ENCODE measurements around the gene PRKCA. TPM values are rescaled to one million over a fixed set of nuclear protein-coding genes. Genes with fewer than 3 reads are reported as not detected.
A peak's percentile ranks its signal among the peaks of the same experiment; 100 is the strongest.

Gene PRKCA
- total RNA-seq, 1 experiment from 2014 or later = 29.5 TPM

GRCh38 chr17:66803474-66803951, 501.1 kb downstream of the PRKCA start:
- DNase-seq (ENCODE audit: low spot score) (peak; percentile 51), ATAC-seq (peak; percentile 86)
- H3K4me3 Mint-ChIP-seq = no peak overlapping the region
- ChIA-PET POLR2A (interaction anchor here (0.9 to 1.3 kb wide), 2 partner anchors 26 to 38 kb away, joined by 3 to 4 read pairs; no protein-coding TSS in a partner anchor), CTCF (interaction anchor here (0.6 to 2.4 kb wide), 16 partner anchors 10 to 602 kb away, joined by 3 to 11 read pairs (median 4); partner anchors contain the start of gene CACNG5)
- H3K9me3 Mint-ChIP-seq = no peaks in the 10 kb centered on the region
- H3K36me3 Mint-ChIP-seq = peaks cover 3% of the 10 kb centered on the region; the same call in 1 of the 2 replicates
- no peaks in the 10 kb centered on the region; the same call in 1 of the 2 replicates for H3K27me3 Mint-ChIP-seq (ENCODE audit: low read depth)
- peak overlapping the region; percentile 74; the same call in 1 of the 2 replicates for H3K27ac Mint-ChIP-seq
- TF ChIP-seq MAX (CRISPR knock-in tag; IDR thresholded peaks at IDR 0.05) (peak; percentile 39), ZBTB43 (CRISPR knock-in tag; IDR thresholded peaks at IDR 0.05) (no peak), USF1 (CRISPR knock-in tag; IDR thresholded peaks at IDR 0.05) (peak; percentile 16; the same call in 1 of the 2 replicates)
- H3K4me1 Mint-ChIP-seq = peaks cover 37% of the 10 kb centered on the region

- Mint-ChIP-seq H3K27ac (no peak overlapping the region), H3K4me3 (no peak overlapping the region), H3K27me3 (ENCODE audit: low read depth) (no peaks in the 10 kb centered on the region; the same call in 1 of the 2 replicates), H3K4me1 (peaks cover 34% of the 10 kb centered on the region), H3K9me3 (no peaks in the 10 kb centered on the region), H3K36me3 (no peaks in the 10 kb centered on the region)
- CTCF ChIA-PET = interaction anchor here (1.0 kb wide), 1 partner anchor 50 kb away, joined by 4 read pairs; no protein-coding TSS in a partner anchor
- no peak for ATAC-seq
- POLR2A ChIA-PET = no interaction called here
- no peak for DNase-seq (ENCODE audit: low spot score)
- no peak for TF ChIP-seq NFYB (CRISPR knock-in tag; conservative IDR thresholded peaks at IDR 0.05; ENCODE audit: low read depth)
- TF ChIP-seq ZNF423 (CRISPR knock-in tag; IDR thresholded peaks at IDR 0.05) = no peak
- no peak for TF ChIP-seq ZNF671 (CRISPR knock-in tag; IDR thresholded peaks at IDR 0.05)
- no peak for TF ChIP-seq FOXJ3 (CRISPR knock-in tag; IDR thresholded peaks at IDR 0.05; ENCODE audit: borderline replicate concordance)
- TF ChIP-seq KAT7 (CRISPR knock-in tag; IDR thresholded peaks at IDR 0.05; ENCODE audit: borderline replicate concordance) = no peak
- no peak for TF ChIP-seq FOXK1 (CRISPR knock-in tag; IDR thresholded peaks at IDR 0.05)
- TF ChIP-seq ELF4 (CRISPR knock-in tag; IDR thresholded peaks at IDR 0.05; ENCODE audit: low read depth) = no peak
- TF ChIP-seq FOXP1 (CRISPR knock-in tag; IDR thresholded peaks at IDR 0.05; ENCODE audit: borderline replicate concordance) = no peak
- TF ChIP-seq NR1H2 (CRISPR knock-in tag; IDR thresholded peaks at IDR 0.05) = no peak
- TF ChIP-seq E2F4 (CRISPR knock-in tag; IDR thresholded peaks at IDR 0.05; ENCODE audit: borderline replicate concordance, low read depth) = no peak
- TF ChIP-seq ZNF512 (CRISPR knock-in tag; IDR thresholded peaks at IDR 0.05; ENCODE audit: borderline replicate concordance) = no peak
- no peak for TF ChIP-seq ZBTB43 (CRISPR knock-in tag; IDR thresholded peaks at IDR 0.05)
- no peak for TF ChIP-seq USF2 (CRISPR knock-in tag; IDR thresholded peaks at IDR 0.05)
- TF ChIP-seq E2F1 (CRISPR knock-in tag; IDR thresholded peaks at IDR 0.05) = no peak
- no peak for TF ChIP-seq MYBL2 (CRISPR knock-in tag; IDR thresholded peaks at IDR 0.05)
- TF ChIP-seq PREB (CRISPR knock-in tag; IDR thresholded peaks at IDR 0.05; ENCODE audit: borderline replicate concordance) = no peak
- no peak for TF ChIP-seq TP53 (CRISPR knock-in tag; IDR thresholded peaks at IDR 0.05)
- no peak for TF ChIP-seq RORB (CRISPR knock-in tag; IDR thresholded peaks at IDR 0.05)
Observed at GRCh38 chr17:66805567-66805966, 503.2 kb downstream of the PRKCA start.

All from WTC11 (cell line).